GM12878 (cell line): ENCODE data around the gene SCUBE3. TPM values are rescaled to one million over a fixed set of nuclear protein-coding genes. Genes with fewer than 3 reads are reported as not detected.

ENCODE experiments used
- ATAC-seq: fragments of 200-7000 bp; cut with Tn5 transposase; 3 replicates; pipeline ENCODE4 v1.9.1; 2020; ENCODE audit warnings: mild to moderate bottlenecking, moderate library complexity
- BruUV-seq: library from RNA; stranded (reverse); fragments of 400-500 nt; replicated peaks from 2 replicates; lab custom pipeline; 2021; lab: Mats Ljungman, UMichigan
- CTCF ChIA-PET: fragments of 300-600 bp; sonication (Branson Sonifier 250); formaldehyde crosslinking; extraction: SDS; loops from one replicate; lab custom pipeline; 2021; ENCODE audit warnings: inconsistent platforms; lab: Yijun Ruan, JAX
- POLR2A ChIA-PET: fragments of 350-600 bp; formaldehyde crosslinking; extraction: SDS; loops from one replicate; lab custom pipeline; 2021; ENCODE audit warnings: inconsistent platforms; lab: Charles Lee
- RAD21 ChIA-PET: fragments of 300-600 bp; sonication (Branson Sonifier 250); formaldehyde crosslinking; loops from one replicate; lab custom pipeline; 2023; ENCODE audit warnings: antibody characterized with exemption; ENCODE audit not compliant: unreplicated experiment; lab: Charles Lee
- SMC1A ChIA-PET: fragments of 300-600 bp; sonication (Branson Sonifier 250); formaldehyde crosslinking; loops from one replicate; lab custom pipeline; 2023; ENCODE audit not compliant: unreplicated experiment, uncharacterized antibody; lab: Charles Lee
- DNase-seq: peaks from one replicate; pipeline ENCODE4 v3.0.0-alpha.2; 2011; ENCODE audit warnings: low read depth, low spot score
- FAIRE-seq: peaks from 3 replicates; lab custom pipeline; 2011; peaks lifted over from hg19 to GRCh38; lab: Jason Lieb, UNC
- H2AFZ ChIP-seq: 2 replicates; pipeline ENCODE4 v1.6.0; 2011; ENCODE audit warnings: low read depth, low read length, control low read depth; ENCODE audit not compliant: control insufficient read depth
- H3K27ac ChIP-seq: 2 replicates; pipeline ENCODE4 v1.5.1; 2011; ENCODE audit warnings: control low read depth; ENCODE audit not compliant: control insufficient read depth, insufficient read depth
- H3K27me3 ChIP-seq, 2 experiments: replicated peaks in 1 of 2; 2 replicates each; pipeline versions ENCODE4 v1.6.0 to v1.6.1; 2011; ENCODE audit warnings: low read length in 1 of 2; ENCODE audit not compliant: control insufficient read depth in 2 of 2, insufficient read depth in 2 of 2
- H3K36me3 ChIP-seq, 2 experiments: 2 replicates each; pipeline ENCODE4 v1.5.1; 2011; ENCODE audit warnings: low read length in 1 of 2; ENCODE audit not compliant: control insufficient read depth in 2 of 2, insufficient read depth in 2 of 2
- H3K4me1 ChIP-seq: 2 replicates; pipeline ENCODE4 v1.6.1; 2011; ENCODE audit warnings: mild to moderate bottlenecking, low read length, moderate library complexity, mixed read lengths; ENCODE audit not compliant: control insufficient read depth, insufficient read depth
- H3K4me2 ChIP-seq: 2 replicates; pipeline ENCODE4 v1.6.0; 2011; ENCODE audit warnings: control low read depth; ENCODE audit not compliant: control insufficient read depth, insufficient read depth
- H3K4me3 ChIP-seq: fragments of 200-600 bp; sonication (generic); 2 replicates; pipeline ENCODE4 v1.5.1; 2016
- H3K79me2 ChIP-seq: 2 replicates; pipeline ENCODE4 v1.6.0; 2011; ENCODE audit warnings: low read length; ENCODE audit not compliant: control insufficient read depth, insufficient read depth
- H3K9ac ChIP-seq: 2 replicates; pipeline ENCODE4 v1.8.0; 2011; ENCODE audit warnings: low read length, control low read depth, mixed read lengths; ENCODE audit not compliant: control insufficient read depth, insufficient read depth
- H3K9me3 ChIP-seq: replicated peaks from 3 replicates; pipeline ENCODE4 v1.5.1; 2011; ENCODE audit warnings: mild to moderate bottlenecking, low read length; ENCODE audit not compliant: control insufficient read depth, insufficient read depth
- H4K20me1 ChIP-seq: 2 replicates; pipeline ENCODE4 v1.6.0; 2011; ENCODE audit not compliant: control insufficient read depth, insufficient read depth
- CREM ChIP-seq: IDR thresholded peaks from 2 replicates; pipeline ENCODE4 v1.6.1; 2014; ENCODE audit warnings: antibody characterized with exemption, low read depth
- MEF2A ChIP-seq: IDR thresholded peaks from 2 replicates; pipeline ENCODE4 v1.6.1; 2011; ENCODE audit warnings: low read depth, mild to moderate bottlenecking, low read length, moderate library complexity; ENCODE audit not compliant: insufficient read depth
- NR2C2 ChIP-seq: IDR thresholded peaks from 2 replicates; pipeline ENCODE4 v1.6.1; 2011; ENCODE audit warnings: borderline replicate concordance, low read depth; ENCODE audit not compliant: control insufficient read depth, insufficient read length
- TCF12 ChIP-seq: IDR thresholded peaks from 2 replicates; pipeline ENCODE4 v1.6.1; 2011; ENCODE audit warnings: low read depth, mild to moderate bottlenecking, low read length
- YBX1 ChIP-seq: fragments of 450-650 bp; IDR thresholded peaks from 2 replicates; pipeline ENCODE4 v1.6.1; 2016; ENCODE audit warnings: antibody characterized with exemption
- WGBS: methylation state at CpG from one replicate; pipeline ENCODE4 v1.1.6; 2016; ENCODE audit warnings: low lambda C conversion rate; ENCODE audit not compliant: insufficient replicate concordance, insufficient coverage; ENCODE audit errors: missing lambda C conversion rate; 5-methylcytosine and 5-hydroxymethylcytosine counted together
- in situ Hi-C: fragments of 300-500 bp; cut with MboI; formaldehyde crosslinking; loops from 9 replicates; pipeline ENCODE4 v1.14.3; 2018; ENCODE audit warnings: mixed read lengths
- intact Hi-C: fragments of 100-400 bp; cut with micrococcal nuclease; formaldehyde crosslinking; loops from one replicate; pipeline ENCODE4 v1.14.2; 2022; ENCODE audit not compliant: unreplicated experiment
- polyA plus RNA-seq, 11 experiments: library from polyadenylated mRNA; depleted of rRNA in 4 of 11; unstranded in 6 of 11; stranded (reverse) in 5 of 11; fragments of >200 nt; fragmentation: Nextera tagmentation in 4 of 11; fragmentation: Illumina TruSeq in 1 of 11; extraction: Ambion mirVana in 4 of 11; extraction: Trizol in 1 of 11; gene quantifications; 1 replicate in 1 of 11; 2 replicates in 10 of 11; pipeline versions ENCODE4 v1.2.1 to v1.2.3, GENCODE V29; 2011 to 2016; ENCODE audit warnings: inconsistent platforms in 2 of 11, missing spikeins in 2 of 11, low read depth in 1 of 11
- total RNA-seq, 4 experiments: library from RNA; depleted of rRNA in 3 of 4; stranded (reverse); fragments of >200 nt in 3 of 4; fragmentation: Illumina TruSeq in 1 of 4; extraction: Trizol in 1 of 4; gene quantifications; 2 replicates each; pipeline versions ENCODE4 v1.2.1 to v1.2.3, GENCODE V29; 2013 to 2021
- TF ChIP-seq, protein P1 (sequence below), 3 experiments: IDR thresholded peaks in 2 of 3; conservative IDR thresholded peaks in 1 of 3; 2 replicates each; pipeline ENCODE4 v1.5.1; 2011; ENCODE audit warnings: low read depth in 3 of 3, low read length in 3 of 3, mild to moderate bottlenecking in 3 of 3, control low read depth in 2 of 3, moderate library complexity in 2 of 3, inconsistent platforms in 1 of 3, mixed read lengths in 1 of 3; ENCODE audit not compliant: control insufficient read depth in 2 of 3, insufficient read depth in 1 of 3; ENCODE audit errors: extremely low read depth in 1 of 3
- TF ChIP-seq, protein P2 (sequence below): fragments of 450-650 bp; IDR thresholded peaks from 2 replicates; pipeline ENCODE4 v1.6.1; 2017; ENCODE audit warnings: mild to moderate bottlenecking, low read depth, inconsistent platforms; ENCODE audit not compliant: poor library complexity, severe bottlenecking
- TF ChIP-seq, protein P3 (sequence below): fragments of 450-650 bp; IDR thresholded peaks from 2 replicates; pipeline ENCODE4 v1.6.1; 2017; ENCODE audit warnings: antibody characterized with exemption, mild to moderate bottlenecking, moderate library complexity
- TF ChIP-seq, protein P4 (sequence below): IDR thresholded peaks from 2 replicates; pipeline ENCODE4 v1.6.1; 2011; ENCODE audit warnings: borderline replicate concordance, low read depth, mild to moderate bottlenecking, moderate library complexity, mixed read lengths, low read length; ENCODE audit not compliant: insufficient read depth; ENCODE audit errors: extremely low read length
- TF ChIP-seq, protein P5 (sequence below): IDR thresholded peaks from 2 replicates; pipeline ENCODE4 v1.6.1; 2012; ENCODE audit warnings: low read depth, low read length, improper control_type of control experiment

SCUBE3 gene
- total and polyA plus RNA-seq, 10 of the 15 experiments (the other 5 are each of a cell fraction or from before 2014, with no cell fraction given) = under 0.01 to 0.20 (median 0.07) TPM; not detected in 4

DNA sequence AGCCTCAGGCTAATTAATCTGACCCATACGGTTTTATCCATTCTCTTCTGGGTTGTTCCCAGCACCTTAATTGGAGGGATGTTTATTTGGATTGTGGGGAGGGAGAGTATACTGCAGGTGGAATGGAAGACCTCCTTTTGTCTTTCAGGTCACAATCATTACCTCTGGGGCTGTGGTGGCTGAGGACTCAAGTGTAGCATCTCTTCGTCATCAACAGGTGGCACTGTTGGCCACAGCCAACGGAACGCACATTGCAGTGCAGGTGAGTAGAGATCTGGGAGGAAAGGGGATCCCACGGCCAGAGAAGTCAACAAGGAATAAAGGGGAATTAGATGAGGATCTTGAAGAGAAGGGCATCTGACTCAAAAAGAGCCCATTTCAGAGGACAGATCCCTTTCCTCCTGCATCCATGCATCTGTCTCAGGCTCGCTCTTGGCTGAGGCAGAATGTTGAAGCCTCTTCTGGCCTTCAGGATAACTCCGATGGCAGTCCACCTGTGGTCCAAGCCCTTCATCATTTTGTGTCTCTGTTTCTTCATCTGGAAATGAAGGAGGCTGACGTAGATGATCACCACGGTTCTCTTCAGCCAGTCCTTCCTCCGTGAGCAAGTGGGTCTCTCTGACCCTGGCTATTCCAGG is 80.7 kb downstream of the SCUBE3 start:
- H3K4me3 ChIP-seq = no peak overlapping the region
- POLR2A ChIA-PET = interaction anchor here (0.6 to 1.8 kb wide), 3 partner anchors 21 to 174 kb away, joined by 3 to 5 read pairs (median 4); partner anchors contain the start of gene RPL10A
- TF ChIP-seq NR2C2 = no peak
- TF ChIP-seq, protein P1, sequence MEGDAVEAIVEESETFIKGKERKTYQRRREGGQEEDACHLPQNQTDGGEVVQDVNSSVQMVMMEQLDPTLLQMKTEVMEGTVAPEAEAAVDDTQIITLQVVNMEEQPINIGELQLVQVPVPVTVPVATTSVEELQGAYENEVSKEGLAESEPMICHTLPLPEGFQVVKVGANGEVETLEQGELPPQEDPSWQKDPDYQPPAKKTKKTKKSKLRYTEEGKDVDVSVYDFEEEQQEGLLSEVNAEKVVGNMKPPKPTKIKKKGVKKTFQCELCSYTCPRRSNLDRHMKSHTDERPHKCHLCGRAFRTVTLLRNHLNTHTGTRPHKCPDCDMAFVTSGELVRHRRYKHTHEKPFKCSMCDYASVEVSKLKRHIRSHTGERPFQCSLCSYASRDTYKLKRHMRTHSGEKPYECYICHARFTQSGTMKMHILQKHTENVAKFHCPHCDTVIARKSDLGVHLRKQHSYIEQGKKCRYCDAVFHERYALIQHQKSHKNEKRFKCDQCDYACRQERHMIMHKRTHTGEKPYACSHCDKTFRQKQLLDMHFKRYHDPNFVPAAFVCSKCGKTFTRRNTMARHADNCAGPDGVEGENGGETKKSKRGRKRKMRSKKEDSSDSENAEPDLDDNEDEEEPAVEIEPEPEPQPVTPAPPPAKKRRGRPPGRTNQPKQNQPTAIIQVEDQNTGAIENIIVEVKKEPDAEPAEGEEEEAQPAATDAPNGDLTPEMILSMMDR (IDR thresholded peaks at IDR 0.05 in 2 of 3, conservative IDR thresholded peaks at IDR 0.05 in 1 of 3; ENCODE audit: control insufficient read depth in 2 of 3, extremely low read depth in 1 of 3, insufficient read depth in 1 of 3, low read depth in 3 of 3, low read length in 3 of 3) = peak; percentile 79 to 87 (median 79)
- TF ChIP-seq, protein P2, sequence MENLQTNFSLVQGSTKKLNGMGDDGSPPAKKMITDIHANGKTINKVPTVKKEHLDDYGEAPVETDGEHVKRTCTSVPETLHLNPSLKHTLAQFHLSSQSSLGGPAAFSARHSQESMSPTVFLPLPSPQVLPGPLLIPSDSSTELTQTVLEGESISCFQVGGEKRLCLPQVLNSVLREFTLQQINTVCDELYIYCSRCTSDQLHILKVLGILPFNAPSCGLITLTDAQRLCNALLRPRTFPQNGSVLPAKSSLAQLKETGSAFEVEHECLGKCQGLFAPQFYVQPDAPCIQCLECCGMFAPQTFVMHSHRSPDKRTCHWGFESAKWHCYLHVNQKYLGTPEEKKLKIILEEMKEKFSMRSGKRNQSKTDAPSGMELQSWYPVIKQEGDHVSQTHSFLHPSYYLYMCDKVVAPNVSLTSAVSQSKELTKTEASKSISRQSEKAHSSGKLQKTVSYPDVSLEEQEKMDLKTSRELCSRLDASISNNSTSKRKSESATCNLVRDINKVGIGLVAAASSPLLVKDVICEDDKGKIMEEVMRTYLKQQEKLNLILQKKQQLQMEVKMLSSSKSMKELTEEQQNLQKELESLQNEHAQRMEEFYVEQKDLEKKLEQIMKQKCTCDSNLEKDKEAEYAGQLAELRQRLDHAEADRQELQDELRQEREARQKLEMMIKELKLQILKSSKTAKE = no peak
- TF ChIP-seq, protein P3, sequence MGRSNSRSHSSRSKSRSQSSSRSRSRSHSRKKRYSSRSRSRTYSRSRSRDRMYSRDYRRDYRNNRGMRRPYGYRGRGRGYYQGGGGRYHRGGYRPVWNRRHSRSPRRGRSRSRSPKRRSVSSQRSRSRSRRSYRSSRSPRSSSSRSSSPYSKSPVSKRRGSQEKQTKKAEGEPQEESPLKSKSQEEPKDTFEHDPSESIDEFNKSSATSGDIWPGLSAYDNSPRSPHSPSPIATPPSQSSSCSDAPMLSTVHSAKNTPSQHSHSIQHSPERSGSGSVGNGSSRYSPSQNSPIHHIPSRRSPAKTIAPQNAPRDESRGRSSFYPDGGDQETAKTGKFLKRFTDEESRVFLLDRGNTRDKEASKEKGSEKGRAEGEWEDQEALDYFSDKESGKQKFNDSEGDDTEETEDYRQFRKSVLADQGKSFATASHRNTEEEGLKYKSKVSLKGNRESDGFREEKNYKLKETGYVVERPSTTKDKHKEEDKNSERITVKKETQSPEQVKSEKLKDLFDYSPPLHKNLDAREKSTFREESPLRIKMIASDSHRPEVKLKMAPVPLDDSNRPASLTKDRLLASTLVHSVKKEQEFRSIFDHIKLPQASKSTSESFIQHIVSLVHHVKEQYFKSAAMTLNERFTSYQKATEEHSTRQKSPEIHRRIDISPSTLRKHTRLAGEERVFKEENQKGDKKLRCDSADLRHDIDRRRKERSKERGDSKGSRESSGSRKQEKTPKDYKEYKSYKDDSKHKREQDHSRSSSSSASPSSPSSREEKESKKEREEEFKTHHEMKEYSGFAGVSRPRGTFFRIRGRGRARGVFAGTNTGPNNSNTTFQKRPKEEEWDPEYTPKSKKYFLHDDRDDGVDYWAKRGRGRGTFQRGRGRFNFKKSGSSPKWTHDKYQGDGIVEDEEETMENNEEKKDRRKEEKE = no peak
- TF ChIP-seq MEF2A = no peak
- TF ChIP-seq TCF12 = no peak
- TF ChIP-seq, protein P4, sequence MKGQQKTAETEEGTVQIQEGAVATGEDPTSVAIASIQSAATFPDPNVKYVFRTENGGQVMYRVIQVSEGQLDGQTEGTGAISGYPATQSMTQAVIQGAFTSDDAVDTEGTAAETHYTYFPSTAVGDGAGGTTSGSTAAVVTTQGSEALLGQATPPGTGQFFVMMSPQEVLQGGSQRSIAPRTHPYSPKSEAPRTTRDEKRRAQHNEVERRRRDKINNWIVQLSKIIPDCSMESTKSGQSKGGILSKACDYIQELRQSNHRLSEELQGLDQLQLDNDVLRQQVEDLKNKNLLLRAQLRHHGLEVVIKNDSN = no peak
- no peak for TF ChIP-seq YBX1
- TF ChIP-seq, protein P5, sequence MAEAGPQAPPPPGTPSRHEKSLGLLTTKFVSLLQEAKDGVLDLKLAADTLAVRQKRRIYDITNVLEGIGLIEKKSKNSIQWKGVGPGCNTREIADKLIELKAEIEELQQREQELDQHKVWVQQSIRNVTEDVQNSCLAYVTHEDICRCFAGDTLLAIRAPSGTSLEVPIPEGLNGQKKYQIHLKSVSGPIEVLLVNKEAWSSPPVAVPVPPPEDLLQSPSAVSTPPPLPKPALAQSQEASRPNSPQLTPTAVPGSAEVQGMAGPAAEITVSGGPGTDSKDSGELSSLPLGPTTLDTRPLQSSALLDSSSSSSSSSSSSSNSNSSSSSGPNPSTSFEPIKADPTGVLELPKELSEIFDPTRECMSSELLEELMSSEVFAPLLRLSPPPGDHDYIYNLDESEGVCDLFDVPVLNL = no peak
- 0 out of 2 replicates have a peak, but pooled peaks have one; percentile 37 for TF ChIP-seq CREM

More for the DNA sequence above, 80.7 kb downstream of the SCUBE3 start:
- DNase-seq (no peak), FAIRE-seq (peak; percentile 78), ATAC-seq (peak; percentile 34)
- ChIA-PET RAD21 (interaction anchor here (0.7 to 7.5 kb wide), 7 partner anchors 9 to 155 kb away, joined by 3 to 127 read pairs (median 5); no protein-coding TSS in a partner anchor), CTCF (interaction anchor here (0.7 to 4.0 kb wide), 14 partner anchors 9 to 442 kb away, joined by 3 to 23 read pairs (median 6); partner anchors contain the start of genes ARMC12, FANCE and RPL10A), SMC1A (interaction anchor here (1.3 to 1.9 kb wide), 5 partner anchors 30 to 157 kb away, joined by 4 to 8 read pairs (median 5); partner anchors contain the start of gene FANCE)
- no peaks in the 10 kb centered on the region for H3K9me3 ChIP-seq
- H3K27ac ChIP-seq = no peak overlapping the region
- WGBS = 49% methylated on average over 10 of the region's 10 CpGs
- peaks cover 18% of the 10 kb centered on the region for H3K79me2 ChIP-seq
- in situ Hi-C loops = no loop called here
- no peak overlapping the region for H3K9ac ChIP-seq
- no TSS peak for BruUV-seq
- intact Hi-C loops = loop anchor here (10.0 kb wide), 1 partner anchor 270 kb away; no protein-coding TSS in a partner anchor
- peaks cover 7% of the 10 kb centered on the region for H3K4me1 ChIP-seq
- peaks cover 4 to 21% of the 10 kb centered on the region in 2 experiments; a peak in 3 of 4 replicates for H3K36me3 ChIP-seq
- H3K4me2 ChIP-seq = no peak overlapping the region
- H3K27me3 ChIP-seq = no peaks in the 10 kb centered on the region
- no peaks in the 10 kb centered on the region for H4K20me1 ChIP-seq
- no peak overlapping the region; the same call in 1 of the 2 replicates for H2AFZ ChIP-seq
